ENCODE measurements around the gene TRAPPC2L. TPM values are rescaled to one million over a fixed set of nuclear protein-coding genes. Genes with fewer than 3 reads are reported as not detected.
"Not testable (repeated sequence)": the region's sequence is repeated elsewhere in the genome, so short reads cannot be mapped to it uniquely, and the experiment has no call there.

TRAPPC2L gene
- total RNA-seq, 1 donor from 2014 or later, result 63.3 TPM

DNA sequence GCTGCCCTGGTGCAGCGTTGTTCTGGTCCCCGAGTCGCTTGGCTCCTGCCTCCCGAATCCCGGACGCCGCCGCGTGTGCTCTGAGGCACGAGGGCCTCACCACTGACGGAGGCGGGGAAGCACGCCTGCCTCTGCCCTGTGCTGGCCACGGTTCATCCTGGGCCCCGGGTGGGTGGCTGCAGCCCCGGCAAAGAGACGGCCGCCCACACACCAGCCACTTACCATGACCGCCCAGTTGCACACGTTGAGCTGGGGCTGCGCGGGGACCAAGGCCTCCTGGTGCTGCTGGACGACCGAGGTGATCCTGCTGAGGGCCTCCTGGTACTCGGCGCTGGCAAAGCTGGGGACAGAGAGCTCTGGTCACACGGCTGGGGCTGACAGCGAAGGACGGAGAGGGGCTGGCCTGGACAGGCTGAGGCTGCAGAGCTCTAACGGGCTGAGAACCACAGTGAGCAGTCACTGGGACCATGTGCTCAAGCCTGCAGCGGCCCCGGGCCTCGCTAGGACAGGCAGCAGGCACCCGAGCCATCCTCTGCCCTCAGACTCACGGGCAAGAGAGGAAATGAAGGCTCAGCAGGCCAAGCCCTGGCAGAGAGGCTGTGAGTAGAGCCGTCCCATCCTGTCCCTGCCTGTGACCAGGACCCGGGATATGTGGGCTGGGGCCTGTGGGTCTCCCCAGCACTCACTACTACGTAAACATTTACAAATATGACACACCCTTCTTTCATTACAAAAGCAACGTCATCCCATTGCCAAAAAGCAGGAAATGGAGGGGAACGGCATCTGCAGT is 38.9 kb upstream of the TRAPPC2L start:
- intact Hi-C loops (cut with micrococcal nuclease), result no loop called here

DNA sequence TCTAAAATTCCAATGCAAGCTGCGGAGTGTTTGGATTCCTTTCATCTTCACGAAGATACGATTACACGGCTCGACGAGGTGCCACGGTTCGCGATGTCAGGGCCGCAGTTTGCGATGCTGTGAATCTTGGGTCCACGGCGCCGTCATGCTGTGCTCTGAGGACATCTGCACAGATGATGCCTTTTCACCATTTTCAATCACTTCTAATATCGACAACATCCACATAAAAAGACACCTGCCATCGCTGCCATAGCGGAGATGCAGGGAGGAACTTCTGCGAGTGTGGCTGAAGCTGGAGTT is 38.4 kb upstream of the TRAPPC2L start:
- intact Hi-C loops (cut with micrococcal nuclease), result no loop called here

DNA sequence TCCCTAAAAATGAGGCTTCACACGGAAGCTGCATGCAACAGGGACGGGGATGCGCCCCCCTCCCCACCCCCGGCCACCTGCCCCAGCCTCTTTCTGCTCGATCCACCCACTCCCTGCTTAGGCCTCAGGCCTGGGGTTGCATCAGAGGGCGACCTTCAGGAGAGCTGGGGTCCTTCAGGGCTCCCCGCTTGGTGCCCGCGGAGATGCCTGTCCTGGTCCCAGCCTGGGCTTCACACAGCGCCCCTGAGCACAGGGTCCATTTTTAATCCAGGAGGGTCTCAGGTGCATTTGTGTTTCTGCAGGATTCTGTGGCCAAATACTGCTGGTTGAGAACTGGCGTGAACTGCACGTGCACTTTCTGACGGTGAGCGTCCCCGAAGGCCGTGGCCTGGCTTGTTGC is 37.8 kb upstream of the TRAPPC2L start:
- intact Hi-C loops (cut with micrococcal nuclease), result no loop called here

DNA sequence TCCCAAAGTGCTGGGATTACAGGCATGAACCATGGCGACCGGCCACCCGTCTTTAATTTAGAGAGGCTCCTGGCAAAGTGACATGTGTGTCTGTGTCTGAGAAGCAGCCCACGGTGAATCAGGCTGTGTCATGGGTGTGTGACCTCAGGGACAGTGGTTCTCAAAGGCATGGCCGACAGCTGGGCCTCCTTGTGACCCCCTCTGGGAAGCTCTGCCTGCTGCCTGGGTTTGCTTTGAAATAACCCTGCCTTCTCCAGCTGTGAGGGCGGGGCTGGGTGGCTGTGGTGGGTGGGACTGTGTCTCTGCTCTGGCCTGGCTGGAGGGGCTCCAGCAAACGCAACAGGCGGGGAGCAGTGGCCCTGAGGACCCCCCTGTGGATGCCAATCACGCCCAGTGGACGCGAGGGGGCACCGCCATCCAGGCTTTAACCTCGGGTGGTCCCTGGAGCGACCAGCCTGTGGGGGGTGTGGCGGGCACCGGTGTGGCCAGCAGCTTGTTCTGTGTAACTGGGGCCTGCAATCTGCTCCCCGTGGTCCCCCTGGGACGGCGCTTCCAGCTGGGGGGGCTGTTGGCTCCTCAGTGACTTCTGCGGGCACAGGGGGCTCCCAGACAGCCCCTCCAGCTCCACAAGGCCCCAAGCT is 36.4 kb upstream of the TRAPPC2L start:
- intact Hi-C loops (cut with micrococcal nuclease), result no loop called here

DNA sequence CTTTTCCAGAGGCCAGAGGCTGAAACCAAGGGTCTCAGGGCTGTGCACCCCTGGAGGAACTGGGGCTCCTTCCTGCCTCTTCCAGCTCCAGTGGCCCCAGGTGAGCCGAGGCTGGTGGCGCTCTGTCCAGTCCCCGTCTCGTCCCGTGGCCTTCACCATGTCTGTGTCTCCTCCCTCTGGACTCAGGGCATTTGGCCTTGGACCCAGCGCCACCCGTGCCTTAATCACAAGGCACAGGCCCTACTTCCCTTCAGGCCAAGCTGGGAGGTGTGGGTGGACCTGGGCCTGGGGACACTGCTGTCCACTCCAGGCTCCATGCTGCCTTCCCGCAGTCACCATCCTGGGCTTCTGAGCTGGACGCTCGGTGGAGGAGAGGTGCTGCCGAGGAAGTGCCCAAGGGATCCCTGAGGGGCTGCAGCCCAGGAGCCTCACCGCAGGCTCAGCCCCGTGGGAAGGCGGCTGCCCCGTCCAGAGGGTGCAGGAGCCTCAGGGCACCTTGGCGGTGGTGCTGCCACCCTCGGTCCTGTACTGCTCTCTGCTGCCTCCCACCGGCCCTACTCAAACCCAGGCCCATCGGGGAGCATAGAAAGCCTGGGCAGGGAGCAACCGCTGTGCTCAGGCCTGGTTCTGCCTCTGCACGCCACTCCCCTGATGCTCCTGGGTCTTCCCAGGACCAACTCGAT is 35.6 kb upstream of the TRAPPC2L start:
- intact Hi-C loops (cut with micrococcal nuclease), result no loop called here

DNA sequence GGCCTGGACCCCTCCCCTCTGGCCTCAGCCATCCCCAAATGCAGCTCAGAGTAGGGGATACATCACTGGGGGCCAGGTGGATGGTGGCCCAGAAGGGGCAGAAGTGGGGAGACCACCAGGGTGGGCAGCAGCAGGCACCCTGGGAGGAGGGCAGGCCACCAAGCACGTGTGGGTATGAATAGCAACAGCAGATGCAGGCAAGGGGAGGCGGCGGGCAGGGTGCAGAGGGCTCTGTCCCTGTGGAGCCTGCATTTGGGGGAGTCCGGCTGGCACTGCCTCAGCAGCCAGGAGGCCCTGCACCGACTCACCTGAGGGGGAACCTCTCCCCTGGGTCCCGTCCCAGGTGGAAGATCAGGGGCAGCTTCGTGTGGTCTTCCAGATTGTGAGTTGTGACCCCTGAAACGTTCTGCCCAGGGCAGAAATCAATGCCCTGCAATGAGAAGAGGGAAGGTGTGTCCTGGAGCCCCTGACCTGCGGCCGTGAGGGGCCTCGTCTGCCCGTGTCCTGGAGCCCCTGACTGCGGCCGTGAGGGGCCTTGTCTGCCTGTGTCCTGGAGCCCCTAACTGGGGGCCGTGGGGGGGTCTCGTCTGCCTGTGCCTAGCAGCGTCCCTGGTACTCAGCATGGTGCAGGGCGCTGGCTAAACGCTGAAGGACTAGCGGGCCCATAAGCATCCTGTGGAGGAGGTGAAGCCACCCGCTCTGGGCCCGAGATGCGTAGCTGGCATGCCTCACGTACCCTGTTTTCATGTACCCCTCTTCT is 34.5 kb upstream of the TRAPPC2L start:
- intact Hi-C loops (cut with micrococcal nuclease), result no loop called here

DNA sequence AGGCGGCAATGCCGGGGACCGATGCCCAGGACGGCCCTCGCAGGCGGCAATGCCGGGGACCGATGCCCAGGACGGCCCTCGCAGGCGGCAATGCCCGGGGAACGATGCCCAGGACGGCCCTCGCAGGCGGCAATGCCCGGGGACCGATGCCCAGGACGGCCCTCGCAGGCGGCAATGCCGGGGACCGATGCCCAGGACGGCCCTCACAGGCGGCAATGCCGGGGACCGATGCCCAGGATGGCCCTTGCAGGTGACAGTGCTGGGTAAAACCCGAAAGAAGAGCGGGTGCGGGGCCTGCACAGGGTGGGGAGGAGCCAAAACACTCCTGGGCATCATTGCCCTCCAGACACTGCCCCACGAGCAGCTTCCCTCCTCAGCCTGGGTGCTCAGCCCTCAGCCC is 33.3 kb upstream of the TRAPPC2L start:
- intact Hi-C loops (cut with micrococcal nuclease), result not testable (repeated sequence)

DNA sequence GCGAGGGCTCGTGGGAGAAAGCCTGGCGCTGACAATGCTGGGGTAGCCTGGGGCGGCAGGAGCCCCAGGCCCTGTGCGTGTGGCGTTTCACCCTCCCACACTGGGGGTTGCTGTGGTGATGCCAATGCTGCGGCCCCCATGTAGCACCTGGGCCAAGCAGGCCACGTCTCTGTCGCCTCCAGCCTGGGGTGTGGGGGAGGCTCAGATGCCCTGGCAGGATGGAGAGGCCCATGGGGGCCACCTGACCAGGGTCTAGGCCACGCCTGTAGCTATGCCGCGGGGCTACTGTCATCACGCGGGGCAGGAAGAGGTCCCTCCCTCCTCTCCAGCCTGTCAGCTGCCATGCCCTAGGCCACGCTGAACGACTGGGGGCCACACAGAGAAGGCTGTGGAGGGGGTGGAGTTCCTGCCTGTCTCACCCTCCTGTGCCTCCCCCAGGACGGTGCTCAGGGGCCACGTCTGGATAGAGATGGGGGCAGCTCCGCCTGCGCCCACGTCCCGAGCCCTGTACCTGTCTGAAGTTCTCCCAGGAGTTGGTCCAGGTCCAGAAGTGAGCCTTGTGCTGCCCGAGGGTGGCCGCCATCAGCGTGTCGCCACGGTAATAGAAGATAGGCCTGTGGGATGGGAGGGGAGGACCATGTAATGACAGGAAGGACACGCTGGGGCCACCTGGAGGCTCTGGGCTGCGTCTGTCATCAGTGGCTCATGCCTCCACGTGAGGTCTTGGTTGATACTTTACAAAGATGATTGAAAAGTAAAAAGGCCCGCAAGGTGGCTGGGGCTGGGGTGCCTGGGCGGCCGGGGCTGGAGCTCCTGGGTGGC is 32.5 kb upstream of the TRAPPC2L start:
- intact Hi-C loops (cut with micrococcal nuclease), result no loop called here

DNA sequence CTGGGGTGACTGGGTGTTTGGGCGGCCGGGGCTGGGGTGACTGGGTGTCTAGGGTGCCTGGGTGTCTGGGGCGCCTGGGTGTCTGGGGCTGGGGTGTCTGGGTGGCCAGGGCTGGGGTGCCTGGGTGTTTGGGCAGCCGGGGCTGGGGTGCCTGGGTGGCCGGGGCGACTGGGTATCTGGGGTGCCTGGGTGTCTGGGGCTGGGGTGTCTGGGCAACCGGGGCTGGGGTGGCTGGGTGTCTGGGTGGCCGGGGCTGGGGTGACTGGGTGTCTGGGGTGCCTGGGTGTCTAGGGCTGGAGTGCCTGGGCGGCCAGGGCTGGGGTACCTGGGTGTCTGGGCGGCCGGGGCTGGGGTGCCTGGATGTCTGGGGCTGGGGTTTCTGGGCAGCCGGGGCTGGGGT is 31.8 kb upstream of the TRAPPC2L start:
- intact Hi-C loops (cut with micrococcal nuclease), result no loop called here

DNA sequence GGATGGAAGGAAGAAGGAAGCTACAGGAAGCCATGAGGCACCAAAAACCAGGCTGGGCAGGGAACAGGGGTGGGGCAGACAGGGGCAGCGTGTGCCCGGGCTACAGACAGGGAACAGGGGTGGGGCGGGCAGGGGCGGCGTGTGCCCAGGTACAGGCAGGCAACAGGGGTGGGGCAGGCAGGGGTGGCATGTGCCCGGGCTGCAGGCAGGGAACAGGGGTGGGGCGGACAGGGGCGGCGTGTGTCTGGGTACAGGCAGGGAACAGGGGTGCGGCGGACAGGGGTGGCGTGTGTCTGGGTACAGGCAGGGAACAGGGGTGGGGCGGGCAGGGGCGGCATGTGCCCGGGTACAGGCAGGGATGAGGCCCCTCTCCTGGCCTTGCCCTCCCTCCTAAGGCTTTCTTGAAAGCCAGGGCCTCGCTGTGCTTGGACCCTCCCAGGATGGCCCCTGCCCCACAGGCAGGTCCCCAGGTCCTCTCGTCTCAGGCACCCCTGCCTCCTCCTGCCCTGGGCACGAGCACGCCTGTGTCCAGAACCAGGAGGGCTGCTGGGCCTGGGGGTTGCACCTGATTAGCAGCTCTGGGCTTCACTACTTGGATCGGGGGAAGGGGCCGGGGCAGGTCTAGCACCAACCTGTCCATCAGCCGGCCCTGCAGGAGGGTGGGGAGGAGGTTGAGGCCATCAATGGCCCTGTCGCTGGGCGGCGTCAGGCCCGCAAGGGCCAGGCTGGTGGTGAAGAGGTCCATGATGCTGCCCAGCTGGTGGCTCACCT is 30.7 kb upstream of the TRAPPC2L start:
- intact Hi-C loops (cut with micrococcal nuclease), result no loop called here

DNA sequence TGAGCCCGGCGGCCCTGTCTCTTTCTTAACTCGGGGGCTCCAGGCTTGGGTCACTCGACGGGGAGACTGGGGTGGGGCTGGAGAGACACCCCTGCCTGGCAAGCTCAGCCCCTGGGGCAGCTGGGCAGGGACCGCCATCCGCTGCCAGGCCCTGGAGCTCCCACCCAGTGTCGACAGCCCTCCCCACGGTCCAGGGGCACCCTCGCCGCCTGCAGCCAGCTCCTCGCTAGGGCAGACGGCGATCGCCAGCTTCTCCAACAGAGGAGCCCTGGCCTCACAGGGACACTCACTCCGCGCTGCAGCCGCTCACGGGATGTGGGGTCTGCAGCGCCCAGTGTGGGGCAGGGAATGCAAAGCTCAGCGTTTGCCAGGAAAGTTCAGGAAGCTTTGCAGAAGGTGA is 29.2 kb upstream of the TRAPPC2L start:
- intact Hi-C loops (cut with micrococcal nuclease), result no loop called here

DNA sequence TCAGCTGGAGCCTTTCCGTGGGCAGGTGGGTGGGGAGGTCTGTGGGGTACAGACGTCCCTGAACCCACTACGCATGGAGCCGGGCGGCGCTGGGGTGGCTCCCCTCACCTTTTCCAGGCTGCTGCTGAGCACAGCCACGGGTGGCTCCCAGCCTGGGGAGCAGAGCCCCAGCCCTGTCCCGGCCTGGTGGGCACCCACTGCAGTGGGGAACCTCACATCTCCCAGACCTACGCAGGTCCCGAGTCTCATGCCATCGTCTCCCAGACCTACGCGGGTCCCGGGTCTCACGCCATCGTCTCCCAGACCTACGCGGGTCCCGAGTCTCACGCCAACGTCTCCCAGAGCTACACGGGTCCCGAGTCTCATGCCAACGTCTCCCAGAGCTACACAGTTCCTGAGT is 28.2 kb upstream of the TRAPPC2L start:
- intact Hi-C loops (cut with micrococcal nuclease), result no loop called here

DNA sequence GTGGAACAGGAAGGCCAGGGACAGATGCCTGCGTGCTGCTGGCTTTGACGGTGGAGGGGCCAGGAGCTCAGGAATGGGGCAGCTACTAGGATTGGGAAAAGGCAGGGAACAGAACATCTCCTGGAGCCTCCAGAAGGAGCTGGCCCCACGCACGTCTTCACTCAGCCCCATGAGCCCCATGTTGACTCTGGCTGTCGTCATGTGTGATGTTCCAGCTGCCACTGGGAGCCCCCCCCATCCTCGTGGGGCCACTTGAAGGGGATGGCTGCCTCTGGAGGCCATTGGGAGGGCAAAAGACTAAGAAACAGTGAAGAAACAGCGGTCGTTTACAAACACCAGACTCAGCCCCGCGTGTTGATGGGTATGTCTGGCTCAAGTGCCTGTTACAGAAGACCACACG is 26.7 kb upstream of the TRAPPC2L start:
- intact Hi-C loops (cut with micrococcal nuclease), result no loop called here

DNA sequence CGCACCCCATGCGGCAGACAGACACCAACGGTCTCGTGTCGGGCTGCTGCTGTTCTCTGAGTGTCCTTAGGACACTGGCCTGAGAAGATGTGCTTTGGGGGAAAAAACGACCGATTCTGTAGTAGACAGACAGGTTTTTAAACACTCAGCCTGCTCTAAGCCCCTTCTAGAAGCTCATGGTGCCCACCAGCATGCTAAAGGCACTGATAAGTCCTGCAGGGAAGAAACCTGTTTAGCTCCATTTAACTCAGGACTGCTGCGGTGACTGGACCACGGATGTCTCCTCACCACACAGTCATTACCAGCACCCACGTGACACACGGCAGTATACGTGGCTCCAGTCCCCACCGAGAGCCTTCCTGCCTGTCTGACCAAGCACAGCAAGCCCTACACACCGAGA is 26.1 kb upstream of the TRAPPC2L start:
- intact Hi-C loops (cut with micrococcal nuclease), result no loop called here

DNA sequence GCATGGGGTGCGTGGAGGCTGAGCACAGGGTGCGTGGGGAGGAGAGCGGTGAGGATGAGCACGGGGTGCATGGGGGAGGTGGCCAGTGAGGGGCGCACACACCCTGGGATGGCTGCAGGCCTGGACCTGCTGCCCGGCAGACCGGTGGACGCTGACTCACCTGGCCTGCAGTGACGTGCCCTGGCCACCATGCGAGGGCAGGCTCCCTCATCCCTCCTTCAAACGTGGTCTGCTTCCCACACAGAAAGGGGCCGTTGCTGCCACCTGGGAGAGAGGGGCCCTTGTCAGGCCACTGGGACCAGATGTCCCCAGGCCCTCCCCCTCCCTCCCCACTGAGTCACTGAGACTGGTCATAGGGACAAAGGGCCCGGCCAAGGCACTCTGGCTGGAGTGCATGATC is 25.1 kb upstream of the TRAPPC2L start:
- intact Hi-C loops (cut with micrococcal nuclease), result no loop called here

DNA sequence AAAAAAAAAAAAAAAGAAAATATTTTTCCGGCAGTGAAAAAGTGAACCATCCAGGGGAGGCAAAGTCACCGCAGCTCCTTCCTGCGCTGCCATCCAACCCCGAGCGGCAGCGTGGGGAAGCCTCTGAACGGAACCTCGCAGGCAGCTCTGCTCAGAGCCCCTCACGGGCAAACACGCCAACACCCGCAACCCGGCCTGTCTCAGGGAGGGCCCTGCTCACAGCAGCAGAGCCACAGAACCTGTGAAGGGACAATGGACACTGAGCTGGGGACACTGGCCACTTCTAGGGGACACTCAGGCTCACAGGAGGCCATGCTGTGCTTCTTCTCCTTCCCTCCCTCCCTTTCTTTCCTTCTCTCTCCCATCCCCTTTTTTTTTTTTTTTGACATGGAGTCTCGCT is 23.8 kb upstream of the TRAPPC2L start:
- intact Hi-C loops (cut with micrococcal nuclease), result no loop called here

DNA sequence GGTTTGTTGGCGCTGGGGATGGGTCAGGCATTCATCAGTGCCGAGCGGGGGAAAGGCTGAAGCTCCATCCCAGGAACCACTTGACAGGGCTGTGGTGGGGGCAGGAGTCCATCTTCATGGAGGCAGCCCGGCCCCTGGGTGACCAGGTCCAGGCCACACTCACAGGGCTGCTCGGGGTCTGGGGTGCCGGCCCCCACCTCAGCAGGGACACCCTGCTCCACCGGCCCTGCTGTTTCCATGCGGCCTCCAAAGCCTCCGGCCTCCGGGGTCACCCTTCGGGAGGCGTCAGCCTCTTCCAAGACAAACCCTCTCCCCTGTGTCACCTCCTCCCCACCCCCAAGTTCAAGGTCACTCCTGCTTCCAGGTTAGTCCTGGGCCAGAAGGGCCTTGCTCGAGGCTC is 22.3 kb upstream of the TRAPPC2L start:
- intact Hi-C loops (cut with micrococcal nuclease), result no loop called here

DNA sequence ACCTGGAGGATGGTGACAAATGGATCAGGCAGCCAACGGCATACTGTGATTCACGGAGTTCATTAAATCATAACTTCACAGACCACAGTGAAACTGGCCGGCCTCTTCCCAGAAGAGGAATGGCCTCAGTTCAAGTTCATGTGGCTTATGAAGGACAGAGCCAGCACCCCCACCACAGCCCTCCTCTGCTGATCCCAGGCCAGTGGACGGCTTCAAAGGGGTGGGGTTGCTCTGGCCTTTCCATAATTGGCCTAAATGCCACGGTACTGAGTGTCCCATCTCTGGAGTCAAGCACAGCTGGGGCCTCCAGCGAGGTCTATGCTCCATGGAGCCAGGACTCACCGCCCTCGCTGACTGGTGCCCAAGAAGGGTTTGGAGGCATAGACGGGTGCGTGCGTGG is 21.5 kb upstream of the TRAPPC2L start:
- intact Hi-C loops (cut with micrococcal nuclease), result no loop called here

DNA sequence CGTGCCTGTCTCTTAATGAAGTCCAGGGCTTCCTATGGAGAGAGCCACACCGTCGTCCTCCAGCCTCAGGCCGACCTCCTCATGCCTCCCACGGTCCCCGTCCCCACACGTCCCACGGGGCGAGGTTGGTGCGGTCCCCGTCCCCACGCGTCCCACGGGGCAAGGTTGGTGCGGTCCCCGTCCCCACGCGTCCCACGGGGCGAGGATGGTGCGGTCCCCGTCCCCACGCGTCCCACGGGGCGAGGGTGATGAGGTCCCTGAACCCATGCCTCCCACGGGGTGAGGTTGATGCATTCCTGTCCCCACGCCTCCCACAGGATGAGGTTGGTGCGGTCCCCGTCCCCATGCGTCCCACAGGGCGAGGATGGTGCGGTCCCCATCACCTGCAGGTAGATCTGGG is 21.1 kb upstream of the TRAPPC2L start:
- intact Hi-C loops (cut with micrococcal nuclease), result no loop called here

DNA sequence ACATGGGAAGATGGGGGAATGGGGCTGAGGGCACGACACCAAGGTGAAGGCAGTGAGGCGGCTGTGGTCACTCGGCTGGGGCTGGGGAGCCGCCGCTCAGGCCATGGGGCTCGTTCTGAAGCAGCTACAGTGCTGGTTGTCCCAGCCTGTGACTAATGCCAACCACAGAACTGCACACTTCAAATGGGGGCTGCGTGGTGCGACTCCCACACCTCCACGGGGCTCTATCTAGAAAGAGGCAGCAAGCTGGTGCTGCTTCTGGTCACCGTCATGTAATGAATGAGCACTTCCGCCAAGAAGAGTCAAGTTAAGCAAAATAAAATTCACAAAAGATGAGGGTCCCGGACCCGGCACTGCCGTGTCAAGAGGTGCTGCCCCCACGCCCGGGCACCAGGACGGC is 20.1 kb upstream of the TRAPPC2L start:
- intact Hi-C loops (cut with micrococcal nuclease), result no loop called here

Measured in T-helper 1 cell treated with Interleukin-12 subunit alpha and Interleukin-12 subunit beta and Interleukin-4 antibody, amounts not matched to agents 30 ng/mL and 1 ng/mL, for 36 hours (primary cell).